ENCODE results near the gene JARID2.

Gene JARID2

DNA sequence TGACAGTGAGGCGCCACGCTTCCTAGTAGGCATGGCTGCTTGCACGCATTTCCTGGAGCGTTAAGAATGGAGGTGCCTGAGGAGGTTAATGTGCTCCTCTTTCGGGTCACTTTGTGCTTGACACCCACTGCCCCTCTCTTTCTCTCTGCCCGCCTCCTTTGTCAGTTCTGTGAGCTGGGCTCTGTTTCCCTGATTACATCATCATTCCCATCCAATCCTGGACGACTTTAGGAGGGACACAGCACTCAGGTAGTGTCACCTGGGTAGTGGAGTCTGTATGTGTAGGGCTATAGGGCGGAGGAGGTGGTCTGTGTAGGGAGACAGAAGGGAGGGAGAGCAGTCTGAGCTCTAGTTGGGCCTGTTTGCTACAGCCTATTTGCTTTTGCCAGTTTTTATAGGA lies 136.8 kb downstream of the JARID2 start:
- no peak for DNase-seq

DNA sequence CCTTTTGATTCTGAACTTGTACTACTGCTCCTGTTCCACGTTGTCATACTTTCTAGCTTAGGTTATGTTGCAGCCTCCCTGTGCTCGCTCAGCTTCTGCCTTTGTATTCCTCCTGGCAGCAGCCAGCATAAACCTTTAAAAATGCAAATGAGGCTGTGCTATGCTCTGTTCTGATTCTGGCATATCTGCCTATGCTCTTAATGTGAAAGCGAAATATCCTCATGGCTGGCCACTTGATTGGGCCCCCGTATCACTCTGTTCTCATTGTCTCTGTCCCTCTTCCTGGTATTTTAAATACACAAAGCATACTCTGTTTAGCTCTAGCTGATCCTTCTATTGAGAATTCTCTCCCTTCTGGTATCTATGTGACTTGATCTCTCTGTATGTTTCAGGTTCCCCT lies 139.0 kb downstream of the JARID2 start:
- no peak for DNase-seq

DNA sequence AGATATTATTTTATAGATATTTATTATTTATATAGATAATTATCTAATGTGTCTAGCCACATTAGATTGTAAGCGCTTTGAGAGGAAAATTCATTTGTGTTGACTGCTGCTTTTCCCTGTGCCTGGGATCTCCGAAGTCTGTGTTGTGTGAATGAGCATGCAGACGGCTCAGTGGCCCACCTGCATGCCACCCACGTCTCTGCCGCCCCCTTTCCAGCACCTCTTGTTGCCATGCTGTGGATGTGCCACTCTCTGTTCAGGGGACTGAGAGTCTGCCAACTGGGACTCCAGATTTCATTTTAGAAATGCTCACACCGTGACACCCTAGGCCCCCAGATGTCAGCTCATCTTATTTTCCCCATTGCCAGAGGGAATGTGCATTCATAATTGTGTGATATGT lies 139.7 kb downstream of the JARID2 start:
- no peak for DNase-seq

DNA sequence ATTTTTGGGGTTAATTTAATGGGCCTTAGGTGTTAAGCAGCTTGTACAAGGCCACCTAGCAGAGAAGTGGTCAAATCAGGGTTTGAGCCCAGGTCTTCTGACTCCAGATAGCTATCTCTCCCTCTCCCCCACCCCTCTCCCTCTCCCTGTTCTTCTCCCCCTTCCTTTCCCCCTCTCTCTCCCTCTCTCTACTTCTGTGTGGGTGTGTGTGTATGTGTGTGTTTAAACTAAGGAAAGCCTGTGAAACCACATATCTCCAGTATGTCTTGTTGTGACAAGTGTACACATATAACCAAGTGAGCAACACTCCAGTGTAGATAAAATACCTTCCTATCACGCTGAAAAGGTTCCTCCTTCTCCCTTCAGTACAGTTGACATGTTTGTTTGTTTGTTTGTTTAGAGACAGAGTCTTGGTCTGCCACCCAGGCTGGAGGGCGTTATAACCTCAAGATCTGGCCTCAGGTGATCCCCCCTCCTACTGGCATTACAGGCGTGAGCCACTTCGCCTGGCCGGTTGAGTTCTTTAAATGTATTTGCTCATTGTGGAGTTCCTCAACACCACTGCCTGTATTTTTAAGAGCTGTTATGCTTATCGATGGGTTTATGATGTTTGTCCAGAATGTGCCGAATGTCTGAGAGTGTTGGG lies 140.4 kb downstream of the JARID2 start:
- no peak for DNase-seq

DNA sequence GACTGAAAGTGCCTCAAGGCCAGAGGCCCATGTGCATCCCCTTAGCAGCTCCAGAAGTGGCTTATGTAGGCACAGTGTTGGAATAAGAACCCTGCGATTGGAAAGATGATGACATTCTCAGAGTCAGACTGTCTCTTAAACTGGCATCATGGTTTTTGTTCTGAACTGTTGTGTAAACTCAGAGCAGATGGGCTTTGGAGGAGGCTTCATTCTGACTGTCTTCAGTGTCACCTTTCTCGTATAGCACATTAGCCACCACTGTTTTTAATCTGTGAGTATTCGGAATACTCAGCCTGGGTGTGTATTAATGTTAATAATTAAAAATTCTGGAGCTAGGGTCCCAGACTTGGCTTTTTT lies 140.9 kb downstream of the JARID2 start:
- no peak for DNase-seq

DNA sequence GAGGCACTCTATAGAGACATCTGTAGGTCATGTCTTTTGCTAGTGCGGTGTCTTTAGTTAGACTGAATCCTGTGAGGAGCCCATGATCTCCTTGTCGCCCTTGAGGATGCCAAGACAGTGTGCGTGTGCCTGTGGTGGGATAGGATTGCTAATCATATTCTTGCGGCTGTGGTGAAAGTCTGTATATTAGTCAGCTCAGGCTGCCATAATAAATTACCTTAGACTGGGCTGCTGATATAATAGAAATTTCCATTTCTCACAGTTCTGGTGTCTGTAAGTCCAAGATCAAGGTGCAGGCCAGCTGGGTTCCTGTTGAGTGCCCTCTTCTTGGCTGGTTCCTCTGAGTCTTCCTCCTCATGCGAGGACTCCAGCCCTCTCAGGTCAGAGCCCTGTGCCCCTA lies 141.2 kb downstream of the JARID2 start:
- peak; percentile 69 for DNase-seq

DNA sequence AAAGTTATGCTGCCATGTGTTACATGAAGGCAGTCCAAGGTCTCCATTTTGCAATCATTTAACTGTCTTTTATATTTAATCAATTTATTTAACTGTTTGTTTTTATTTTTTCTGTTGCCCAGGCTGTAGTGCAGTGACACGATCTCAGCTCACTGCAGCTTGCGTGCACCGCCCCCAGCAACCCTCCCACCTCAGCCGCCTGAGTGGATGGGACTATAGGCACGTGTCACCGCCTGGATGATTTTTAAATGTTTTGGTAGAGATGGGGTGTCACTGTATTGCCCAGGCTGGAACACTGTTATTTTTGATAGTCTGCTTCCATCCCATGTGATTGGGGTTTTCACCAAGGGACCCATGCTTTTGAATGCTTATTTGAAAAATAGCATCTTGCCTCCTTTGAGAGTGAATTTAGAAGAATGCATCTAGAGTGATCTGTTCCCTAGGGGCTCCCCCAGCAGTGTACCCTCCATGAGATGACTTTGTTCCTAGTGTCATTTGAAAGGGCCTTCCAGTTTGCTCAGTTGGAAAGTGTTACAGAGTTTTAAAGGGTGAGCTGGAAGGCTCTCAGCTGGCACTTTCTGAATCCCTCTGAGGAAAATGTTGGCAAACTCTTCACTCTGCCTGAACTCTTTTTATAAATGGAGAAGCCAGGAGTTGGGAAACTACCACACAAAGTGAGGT lies 143.4 kb downstream of the JARID2 start:
- DNase-seq: no peak

DNA sequence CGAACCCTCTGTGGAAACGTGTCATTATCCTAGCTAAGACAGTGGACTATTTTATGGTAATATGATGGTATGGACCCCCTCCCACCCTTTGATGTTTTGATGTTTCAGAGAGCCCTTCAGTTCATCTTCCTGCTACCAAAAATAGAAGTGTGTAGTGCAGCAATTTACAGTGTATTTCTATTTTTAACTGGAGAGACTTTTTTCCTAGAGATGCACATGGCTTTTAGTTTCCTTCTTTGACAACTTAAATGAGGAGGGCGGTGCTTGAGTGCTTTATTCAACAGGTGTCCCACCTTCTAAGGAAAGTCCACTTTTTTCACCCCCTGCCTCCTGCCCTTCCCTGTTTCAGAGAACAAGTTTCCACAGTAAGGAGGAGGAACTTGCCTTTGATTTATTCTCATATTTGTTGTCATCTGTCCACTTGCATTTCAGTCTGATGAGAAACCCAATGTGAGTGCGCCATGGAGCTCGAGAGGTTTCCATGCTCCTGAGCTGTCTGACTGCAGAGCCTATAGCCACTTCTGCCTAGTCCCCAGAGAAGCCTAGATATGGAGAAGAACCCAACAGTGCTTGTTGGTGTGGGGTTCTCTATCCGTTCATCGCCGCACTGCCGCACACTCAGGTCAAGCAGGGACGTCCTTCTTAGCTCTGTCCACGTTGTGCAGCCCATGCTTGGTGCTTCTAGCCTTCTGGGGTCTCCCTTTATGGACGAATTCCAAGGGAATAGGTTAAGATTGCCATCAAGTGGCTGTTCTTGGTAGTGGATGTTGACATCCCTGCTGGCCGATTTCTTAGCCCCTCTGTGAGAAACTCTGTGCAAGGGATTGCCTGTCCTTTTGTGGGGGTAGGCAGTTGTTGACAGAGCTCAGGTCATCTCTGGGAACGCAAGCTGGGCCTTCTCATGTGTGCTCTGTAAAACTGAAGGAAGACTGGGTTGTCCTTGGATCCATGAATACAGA lies 144.2 kb downstream of the JARID2 start:
- peak; percentile 67 for DNase-seq

DNA sequence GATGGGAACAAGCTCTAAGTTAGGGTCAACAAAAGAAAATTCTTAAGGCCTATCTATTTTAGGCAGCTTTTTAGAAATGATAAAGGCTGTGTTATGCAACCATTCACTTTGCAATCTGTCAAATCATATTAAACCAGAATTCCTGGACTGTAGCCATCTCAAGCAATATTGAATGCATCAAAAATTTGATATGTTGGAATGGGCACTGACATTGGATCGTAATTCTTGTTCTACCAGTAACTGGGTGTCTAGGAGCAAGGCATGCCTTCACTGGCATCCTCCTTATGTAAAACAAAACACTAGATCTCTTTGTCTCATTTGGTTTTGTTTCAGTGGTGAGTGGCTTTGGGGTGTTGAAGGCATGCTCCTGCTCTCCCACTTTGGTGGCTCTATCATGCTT lies 145.6 kb downstream of the JARID2 start:
- no peak for DNase-seq

DNA sequence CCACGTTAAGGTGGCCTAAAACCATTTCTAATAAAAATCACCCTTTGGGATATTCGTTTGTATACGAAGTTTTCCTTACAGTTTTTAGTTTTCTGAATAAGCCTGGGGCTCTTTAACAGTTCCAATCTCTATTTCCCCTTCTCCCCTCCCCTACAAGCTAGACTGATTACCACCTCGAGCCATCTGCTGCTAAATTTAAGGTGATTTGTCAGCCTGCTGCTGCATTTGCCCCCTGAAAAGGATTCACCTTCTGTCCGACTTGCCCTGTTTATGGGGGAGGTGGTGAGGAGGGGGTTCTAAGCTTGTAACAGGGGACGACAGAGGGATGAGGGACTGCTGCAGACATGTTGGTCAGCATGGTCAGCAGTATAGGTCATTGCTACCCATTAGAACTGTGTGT lies 146.3 kb downstream of the JARID2 start:
- no peak for DNase-seq

DNA sequence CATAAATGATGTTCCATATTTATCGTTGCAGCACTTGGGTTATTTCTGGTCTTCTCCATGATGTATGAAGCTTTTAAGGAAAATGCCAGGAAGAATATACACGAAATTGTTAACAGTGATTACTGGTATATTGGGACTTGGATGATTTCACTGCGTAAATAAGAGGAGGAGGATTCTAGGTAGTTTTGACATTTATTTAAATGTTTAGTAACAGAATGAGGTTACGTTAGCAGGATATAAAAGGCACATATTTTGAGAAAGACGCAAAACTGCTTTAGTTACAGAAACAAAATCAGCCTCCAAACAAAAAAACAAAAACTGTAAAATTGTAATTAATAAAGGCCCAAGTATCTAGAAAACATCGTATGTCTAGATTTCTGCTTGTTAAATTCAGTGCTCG lies 147.7 kb downstream of the JARID2 start:
- DNase-seq: no peak

DNA sequence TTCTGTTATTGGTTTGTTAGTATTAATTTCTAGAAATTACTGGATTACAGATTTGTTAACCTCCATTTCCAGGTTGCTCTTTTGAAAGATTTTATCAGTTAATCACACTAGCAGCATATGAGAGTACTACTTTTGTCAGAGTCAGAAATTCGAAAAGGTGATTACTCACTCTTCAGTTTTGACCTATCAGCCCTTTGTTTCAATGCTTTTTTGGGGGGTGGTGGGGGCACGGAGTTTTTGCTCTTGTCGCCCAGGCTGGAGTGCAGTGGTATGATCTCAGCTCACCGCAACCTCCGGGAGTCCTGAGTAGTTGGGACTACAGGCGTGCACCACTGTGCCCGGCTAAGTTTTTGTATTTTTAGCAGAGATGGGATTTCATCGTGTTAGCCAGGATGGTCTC lies 149.2 kb downstream of the JARID2 start:
- no peak for DNase-seq

DNA sequence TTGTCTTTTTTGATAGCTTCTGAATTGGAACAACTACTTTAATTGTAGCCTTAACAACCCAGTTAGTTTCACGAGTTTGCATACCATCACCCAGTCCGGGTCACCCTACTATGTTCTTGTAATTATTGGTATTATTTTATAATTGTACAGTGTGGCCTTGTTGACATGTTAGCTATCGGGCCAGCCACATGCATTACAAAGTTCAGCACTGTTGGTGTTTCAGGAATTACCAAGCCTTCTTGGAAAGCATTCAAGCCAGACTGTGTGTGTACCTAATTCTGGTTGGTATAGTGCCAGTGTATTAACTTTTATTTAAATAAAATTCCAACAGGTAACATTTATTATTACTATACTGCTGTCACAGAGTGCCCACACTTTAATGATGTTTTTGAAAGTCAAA lies 150.9 kb downstream of the JARID2 start:
- DNase-seq: no peak

DNA sequence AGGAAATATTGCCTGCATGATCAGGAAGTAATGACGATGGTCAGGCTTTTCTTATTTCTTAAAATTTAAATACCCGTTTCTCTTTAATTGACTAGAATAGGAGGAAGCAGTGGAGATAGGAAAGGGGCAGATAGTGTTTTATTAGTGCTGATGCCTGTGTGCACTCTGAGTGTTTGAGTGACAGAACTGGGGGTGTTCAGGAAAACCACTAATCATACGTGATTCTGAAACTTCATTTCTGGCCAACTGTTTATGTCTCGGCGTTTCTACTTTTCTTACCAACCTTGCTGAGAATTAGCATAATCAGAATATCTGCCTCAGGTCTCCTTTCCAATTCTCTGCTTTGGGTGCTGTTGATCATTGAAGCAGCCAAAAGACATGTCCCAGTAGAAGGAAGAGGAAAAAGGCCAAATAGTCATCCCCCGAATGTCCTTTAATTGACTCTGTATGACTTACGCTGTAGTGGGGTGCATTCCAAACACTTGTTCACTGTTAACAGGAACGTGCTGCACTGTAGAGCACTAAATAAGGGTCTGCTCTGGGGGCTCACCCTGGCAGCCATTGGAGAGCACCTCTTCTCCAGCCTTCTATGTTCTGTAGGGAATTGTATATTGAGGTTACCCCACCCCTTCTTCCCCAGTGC lies 152.9 kb downstream of the JARID2 start:
- no peak for DNase-seq

DNA sequence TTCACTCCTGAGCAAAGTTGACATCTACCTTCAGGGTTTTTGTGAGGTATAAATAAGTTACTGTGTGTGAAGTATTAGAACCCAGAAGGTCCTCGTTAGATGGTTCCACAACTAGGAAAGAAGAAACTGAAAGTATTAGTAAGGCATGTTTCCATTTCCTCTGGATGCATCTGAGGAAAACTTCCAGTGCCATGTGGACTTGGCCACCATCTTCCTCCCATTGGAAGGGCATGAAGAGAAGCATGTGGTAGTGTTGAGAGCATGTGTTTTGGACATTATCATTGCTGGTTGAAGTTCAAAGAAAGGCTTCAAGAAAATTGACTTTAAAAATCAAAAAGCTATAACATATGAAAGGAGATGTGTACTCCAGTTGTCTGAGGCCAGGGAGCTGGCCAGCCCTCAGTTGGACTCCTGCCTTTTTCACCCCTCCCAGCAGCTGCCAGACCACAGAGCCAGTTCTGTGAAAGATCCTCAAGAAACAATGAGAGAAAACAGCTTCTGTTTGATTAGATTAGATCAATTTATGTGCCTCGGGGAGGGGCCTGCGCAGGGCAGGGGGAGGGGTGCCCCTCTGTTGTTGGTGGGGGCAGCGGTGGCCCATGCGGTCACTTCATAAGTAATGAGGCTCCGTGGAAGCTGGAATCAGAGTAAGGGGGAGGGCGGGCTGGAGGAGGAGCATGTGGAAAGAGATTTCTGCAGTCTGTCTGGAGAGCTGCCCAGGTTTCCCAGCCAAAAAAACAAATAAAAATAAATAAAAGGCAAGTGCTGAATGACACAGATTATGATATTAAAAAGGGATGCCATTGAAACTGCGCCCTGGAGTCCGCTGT lies 154.0 kb downstream of the JARID2 start:
- DNase-seq: peak; percentile 76

DNA sequence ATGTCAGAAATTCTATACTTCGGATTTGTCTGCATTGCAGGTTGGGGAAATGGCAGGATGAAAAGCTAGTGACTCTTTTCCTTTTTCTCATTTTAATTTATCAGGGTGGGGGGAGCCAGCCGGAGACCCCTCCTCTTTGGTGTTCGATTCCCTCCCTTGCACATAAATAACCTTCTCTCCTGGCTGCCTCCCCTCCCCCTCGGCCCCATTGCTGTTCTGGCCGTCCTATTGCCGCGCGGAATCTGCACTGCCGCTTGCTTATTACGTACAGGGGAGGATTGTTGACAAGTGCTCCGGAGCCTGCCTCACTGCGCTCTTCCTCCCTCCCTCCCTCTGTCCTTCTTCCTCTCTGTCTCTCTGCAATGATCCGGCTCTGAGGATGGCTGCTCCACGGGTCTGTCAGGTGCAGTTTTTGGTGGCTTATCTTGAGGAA lies 154.7 kb downstream of the JARID2 start:
- no peak for DNase-seq

DNA sequence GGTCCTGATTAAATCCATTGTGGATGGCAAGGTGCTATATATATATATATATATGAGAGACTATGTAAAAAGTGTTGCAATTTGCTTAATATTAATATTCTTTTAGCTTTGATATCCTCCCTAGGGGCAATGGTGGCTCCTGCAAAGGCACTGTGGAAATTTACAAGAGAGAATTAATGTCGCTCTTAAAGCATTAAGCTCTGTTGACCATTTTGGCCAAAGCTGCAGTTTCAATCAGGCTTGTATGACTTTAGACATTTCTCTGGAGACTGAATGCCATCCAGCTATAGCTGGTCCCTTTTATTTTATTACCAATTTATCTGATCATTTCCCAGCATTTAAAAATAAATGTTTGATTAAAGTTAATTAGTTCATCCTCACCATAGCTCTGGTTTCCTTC lies 155.3 kb downstream of the JARID2 start:
- DNase-seq: no peak

DNA sequence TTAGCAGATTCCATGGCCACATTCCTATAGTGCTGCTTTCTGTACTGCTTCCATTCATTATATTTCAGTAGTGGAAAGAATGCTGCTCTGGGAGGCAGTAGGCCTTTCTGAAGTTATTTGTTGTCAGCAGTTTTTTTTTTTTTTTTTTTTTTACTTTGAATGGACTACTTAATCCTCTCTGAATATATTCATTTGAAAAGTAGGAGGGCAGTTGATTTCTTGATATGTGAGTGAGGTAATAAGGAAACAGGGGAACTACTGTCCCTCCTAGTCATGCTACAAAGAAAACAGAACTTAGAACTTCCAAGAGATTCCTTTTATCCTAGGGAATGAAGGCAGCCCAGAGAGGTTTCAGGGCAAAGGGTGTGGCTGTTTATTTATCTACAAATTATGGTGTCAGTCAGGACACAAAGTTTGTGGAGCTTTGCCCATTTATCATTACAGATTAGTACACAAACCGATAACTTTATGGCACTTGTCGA lies 155.9 kb downstream of the JARID2 start:
- peak; percentile 32 for DNase-seq

DNA sequence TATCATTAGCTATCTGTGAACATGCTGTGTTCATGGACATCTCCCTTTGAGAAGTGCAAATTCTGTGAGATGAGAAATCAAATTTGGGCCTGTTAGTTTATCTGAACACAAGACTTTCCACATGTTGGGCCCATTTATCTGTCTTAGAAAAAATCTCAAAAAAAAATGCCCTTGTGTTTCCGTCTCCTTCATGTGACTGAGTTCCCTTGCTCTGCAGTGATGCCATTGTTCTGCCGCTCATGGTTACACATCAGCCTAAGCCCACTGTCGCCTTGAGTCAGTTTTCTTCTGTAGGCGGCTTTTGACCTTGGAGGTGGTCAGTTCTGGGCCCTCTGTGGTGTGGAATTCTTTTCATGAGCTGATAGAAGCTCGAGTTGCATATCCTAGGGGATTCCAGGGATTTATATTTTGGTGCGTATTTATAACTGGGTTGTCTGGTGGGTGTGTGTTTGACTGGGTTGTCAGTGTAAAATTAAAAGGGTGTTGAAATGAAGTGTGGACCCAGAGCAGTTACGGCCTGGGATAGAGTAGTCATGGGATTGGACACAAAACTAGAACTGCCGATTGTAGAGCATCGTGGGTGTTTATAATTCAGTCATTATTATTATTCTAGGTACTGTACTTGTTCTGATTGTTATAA lies 156.7 kb downstream of the JARID2 start:
- no peak for DNase-seq

DNA sequence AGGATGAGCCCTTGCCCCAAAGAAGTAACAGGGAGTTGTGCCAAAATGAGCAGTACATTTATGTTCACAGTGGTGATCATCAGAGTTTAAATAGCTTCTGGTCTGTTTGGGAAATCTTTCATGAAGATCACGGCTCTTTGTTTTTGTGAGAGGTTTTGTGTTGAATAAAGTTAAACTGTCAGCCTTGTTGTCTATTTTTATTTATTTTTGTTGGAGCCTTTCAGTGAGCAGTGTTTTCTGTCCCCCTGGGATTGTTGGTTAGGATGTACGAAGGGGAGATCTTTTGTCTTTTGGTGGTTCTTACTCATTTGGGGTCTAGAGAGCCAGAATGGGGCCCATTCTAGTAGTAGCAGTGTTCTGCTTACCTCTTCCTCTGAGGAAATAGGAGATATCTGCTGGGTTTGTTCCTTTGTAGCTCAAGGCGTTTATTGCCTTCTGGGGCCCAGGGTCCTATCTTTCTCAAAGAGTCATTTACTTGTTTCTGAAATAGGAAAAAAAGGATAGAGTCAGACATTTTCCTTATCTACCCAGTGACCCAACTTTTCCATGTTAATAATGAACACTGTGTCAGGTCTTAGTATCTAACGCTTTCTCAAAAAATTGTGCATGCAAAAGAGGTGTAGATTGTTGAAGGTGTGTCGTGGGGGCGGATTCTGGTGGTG lies 157.4 kb downstream of the JARID2 start:
- no peak for DNase-seq

DNA sequence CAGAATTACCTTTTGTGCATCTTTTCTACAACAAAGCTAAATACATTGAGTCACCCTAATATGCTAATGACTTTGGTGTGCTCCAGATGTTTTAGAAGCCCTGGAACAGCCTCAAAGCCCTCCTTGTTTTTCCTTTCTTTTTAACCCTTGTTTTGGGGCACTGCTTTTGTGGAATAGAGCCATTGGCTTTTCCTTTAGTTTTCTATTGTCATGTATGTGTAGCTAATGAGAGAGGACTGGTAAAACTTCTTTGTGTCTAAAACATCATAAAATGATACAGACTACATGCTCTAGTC lies 158.8 kb downstream of the JARID2 start:
- DNase-seq: no peak

Measured in fibroblast of skin of scalp (primary cell).